Measurements from ENCODE around the gene PITPNM1.
"Not testable (repeated sequence)": the region's sequence is repeated elsewhere in the genome, so short reads cannot be mapped to it uniquely, and the experiment has no call there.

PITPNM1 gene

GRCh38 chr11:67520856-67521824, 16.0 kb upstream of the PITPNM1 start:
- ChIA-PET POLR2A (no interaction called here), CTCF (no interaction called here)
- no peak for DNase-seq (ENCODE audit: low read depth, low spot score)
- H3K4me3 ChIP-seq (ENCODE audit: low read depth, low read length), result no peak overlapping the region
- no peak for TF ChIP-seq CTCF (IDR thresholded peaks at IDR 0.05; ENCODE audit: insufficient read depth, low read length, missing control alignments)

DNA sequence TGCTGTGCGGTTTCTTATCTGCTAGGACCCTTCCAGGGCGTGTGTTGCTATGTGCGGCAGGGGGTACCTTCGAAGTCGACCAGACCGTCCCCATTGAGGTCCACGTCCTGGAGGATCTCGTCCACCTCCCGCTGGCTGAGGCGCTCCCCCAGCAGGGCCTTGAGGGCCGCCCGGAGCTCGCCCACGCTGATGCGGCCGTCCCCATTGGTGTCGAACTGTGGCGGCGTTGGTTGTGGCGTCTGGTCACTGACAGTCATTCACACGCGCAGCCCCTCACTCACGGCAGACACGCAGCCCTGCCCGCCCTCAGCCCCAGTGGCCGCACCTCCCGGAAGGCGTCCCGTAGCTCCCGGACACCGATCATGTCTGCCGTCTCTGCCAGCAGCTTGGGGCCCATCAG, 14.6 kb upstream of the PITPNM1 start:
- ChIA-PET CTCF (no interaction called here), POLR2A (no interaction called here)
- no peak overlapping the region for H3K4me3 ChIP-seq (ENCODE audit: low read depth, low read length)
- no peak for DNase-seq (ENCODE audit: low read depth, low spot score)
- TF ChIP-seq CTCF (IDR thresholded peaks at IDR 0.05; ENCODE audit: insufficient read depth, low read length, missing control alignments), result no peak

DNA sequence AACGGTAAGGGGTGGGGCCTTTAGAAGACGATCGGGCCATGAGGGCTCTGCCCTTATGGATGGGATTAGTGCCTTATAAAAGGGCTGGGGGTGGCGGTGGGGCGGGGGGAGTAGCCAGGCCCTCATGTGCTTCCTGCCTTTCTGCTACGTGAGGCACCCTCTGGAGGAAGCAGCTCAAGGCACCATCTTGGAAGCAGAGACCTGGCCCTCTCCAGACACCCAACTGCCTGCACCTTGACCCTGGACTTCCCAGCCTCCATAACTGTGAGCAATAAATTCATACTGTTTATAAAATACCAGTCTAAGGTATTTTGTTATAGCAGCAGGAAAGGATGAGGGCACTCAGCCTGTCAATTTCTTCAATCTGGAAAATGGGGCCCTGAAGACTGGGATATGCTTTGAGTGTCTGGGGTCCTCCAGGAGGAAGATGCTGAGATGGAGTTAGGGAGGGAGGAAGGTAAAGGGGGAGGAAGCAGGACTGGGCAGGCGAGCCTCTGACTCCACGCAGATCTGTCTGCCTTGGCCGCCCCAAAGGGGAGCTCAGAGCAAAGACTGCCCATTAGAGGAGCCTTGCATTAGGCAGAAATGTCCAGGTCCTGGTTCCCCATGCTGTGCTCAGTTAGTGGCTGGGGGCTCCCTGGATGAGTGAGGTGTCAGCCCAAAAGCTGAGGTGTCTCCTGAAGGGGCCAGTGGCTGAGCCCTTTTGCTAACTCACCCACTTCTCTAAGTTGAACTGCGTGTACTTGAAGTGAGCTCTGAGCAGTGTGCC, 12.8 kb upstream of the PITPNM1 start:
- H3K4me3 ChIP-seq (ENCODE audit: low read depth, low read length), result no peak overlapping the region
- DNase-seq (ENCODE audit: low read depth, low spot score), result no peak
- TF ChIP-seq CTCF (IDR thresholded peaks at IDR 0.05; ENCODE audit: insufficient read depth, low read length, missing control alignments), result no peak
- CTCF ChIA-PET, result no interaction called here
- POLR2A ChIA-PET, result no interaction called here

- no peak overlapping the region for H3K4me3 ChIP-seq (ENCODE audit: low read depth, low read length)
- ChIA-PET POLR2A (no interaction called here), CTCF (no interaction called here)
- no peak for DNase-seq (ENCODE audit: low read depth, low spot score)
- no peak for TF ChIP-seq CTCF (IDR thresholded peaks at IDR 0.05; ENCODE audit: insufficient read depth, low read length, missing control alignments)
Measured at GRCh38 chr11:67516806-67517205, 11.6 kb upstream of the PITPNM1 start.

DNA sequence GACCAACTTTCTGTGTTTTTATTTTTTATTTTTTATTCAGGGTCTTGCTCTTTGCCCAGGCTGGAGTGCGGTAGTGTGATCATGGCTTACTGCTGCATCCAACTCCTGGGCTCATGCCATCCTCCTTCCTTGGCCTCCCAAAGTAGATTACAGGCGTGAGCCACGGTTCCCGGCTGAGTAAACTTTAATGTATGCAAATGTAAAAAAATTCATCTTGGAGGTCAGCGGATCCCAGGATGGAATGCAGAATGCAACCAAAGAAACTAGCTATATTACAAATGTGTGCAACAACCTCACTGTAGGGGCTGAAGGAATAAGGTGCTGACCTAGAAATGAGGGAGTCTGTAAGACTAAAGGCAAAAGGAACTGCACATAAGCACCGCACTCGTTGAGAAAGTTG, 9.0 kb upstream of the PITPNM1 start:
- POLR2A ChIA-PET, result no interaction called here
- H3K4me3 ChIP-seq (ENCODE audit: low read depth, low read length), result no peak overlapping the region
- CTCF ChIA-PET, result no interaction called here
- TF ChIP-seq CTCF (IDR thresholded peaks at IDR 0.05; ENCODE audit: insufficient read depth, low read length, missing control alignments), result no peak
- no peak for DNase-seq (ENCODE audit: low read depth, low spot score)

GRCh38 chr11:67511558-67511957, 6.4 kb upstream of the PITPNM1 start:
- POLR2A ChIA-PET; DNase-seq (ENCODE audit: low read depth, low spot score); H3K4me3 ChIP-seq (ENCODE audit: low read depth, low read length); CTCF ChIA-PET: not testable (repeated sequence)
